DOHH2 (cell line): Measurements from ENCODE around the gene DOCK6.

Source experiments
- H3F3A ChIP-seq: fragments of 200-600 bp; sonication (generic), shearing (Covaris generic); 2 replicates; pipeline ENCODE4 v1.6.0; 2016; ENCODE audit warnings: antibody characterized with exemption, mild to moderate bottlenecking; ENCODE audit not compliant: control insufficient read depth, insufficient read depth
- H3K27ac ChIP-seq: fragments of 200-600 bp; sonication (generic); 2 replicates; pipeline ENCODE4 v1.5.1; 2014; ENCODE audit warnings: low read depth, mild to moderate bottlenecking, low read length, moderate library complexity
- H3K27me3 ChIP-seq: fragments of 200-600 bp; sonication (generic); 2 replicates; pipeline ENCODE4 v1.6.1; 2014; ENCODE audit warnings: mild to moderate bottlenecking, low read length, mixed read lengths; ENCODE audit not compliant: control insufficient read depth
- H3K36me3 ChIP-seq: fragments of 200-600 bp; sonication (generic); 2 replicates; pipeline ENCODE4 v1.6.1; 2014; ENCODE audit warnings: mild to moderate bottlenecking, low read length, moderate library complexity, mixed read lengths; ENCODE audit not compliant: control insufficient read depth
- H3K4me1 ChIP-seq: fragments of 200-600 bp; sonication (generic); 2 replicates; pipeline ENCODE4 v1.6.1; 2014; ENCODE audit warnings: mild to moderate bottlenecking, low read length, mixed read lengths; ENCODE audit not compliant: control insufficient read depth
- H3K4me2 ChIP-seq: fragments of 200-600 bp; sonication (generic); 2 replicates; pipeline ENCODE4 v1.6.0; 2014; ENCODE audit warnings: mild to moderate bottlenecking, low read length, moderate library complexity
- H3K4me3 ChIP-seq: fragments of 200-600 bp; sonication (generic); 2 replicates; pipeline ENCODE4 v1.5.1; 2014; ENCODE audit warnings: mild to moderate bottlenecking, low read length, mixed read lengths
- H3K79me2 ChIP-seq: fragments of 200-600 bp; sonication (generic); 2 replicates; pipeline ENCODE4 v1.6.1; 2014; ENCODE audit warnings: mild to moderate bottlenecking, low read length, mixed read lengths; ENCODE audit not compliant: control insufficient read depth
- H3K9me2 ChIP-seq: fragments of 200-600 bp; sonication (generic); replicated peaks from 2 replicates; pipeline ENCODE4 v1.6.1; 2014; ENCODE audit warnings: mild to moderate bottlenecking, low read length, mixed read lengths; ENCODE audit not compliant: control insufficient read depth
- H3K9me3 ChIP-seq: fragments of 200-600 bp; sonication (generic); 2 replicates; pipeline ENCODE4 v1.6.1; 2014; ENCODE audit warnings: antibody characterized with exemption, low read length, mixed read lengths; ENCODE audit not compliant: control insufficient read depth, insufficient read depth
- H4K20me1 ChIP-seq: fragments of 200-600 bp; sonication (generic); 2 replicates; pipeline ENCODE4 v1.6.0; 2014; ENCODE audit warnings: low read depth, mild to moderate bottlenecking, antibody characterized with exemption, low read length, moderate library complexity; ENCODE audit not compliant: control insufficient read depth, insufficient read depth
- EZH2phosphoT487 ChIP-seq: fragments of 200-600 bp; sonication (generic); IDR thresholded peaks from 2 replicates; pipeline ENCODE4 v1.6.1; 2017; ENCODE audit warnings: borderline replicate concordance, mild to moderate bottlenecking, antibody characterized with exemption, low read length, moderate library complexity, mixed read lengths
- TF ChIP-seq, protein P1 (sequence below): fragments of 200-600 bp; sonication (generic); IDR thresholded peaks from one replicate; pipeline ENCODE4 v1.5.1; 2014; ENCODE audit warnings: antibody characterized with exemption, mild to moderate bottlenecking, low read depth, low read length; ENCODE audit not compliant: poor library complexity, severe bottlenecking

The DOCK6 gene

DNA sequence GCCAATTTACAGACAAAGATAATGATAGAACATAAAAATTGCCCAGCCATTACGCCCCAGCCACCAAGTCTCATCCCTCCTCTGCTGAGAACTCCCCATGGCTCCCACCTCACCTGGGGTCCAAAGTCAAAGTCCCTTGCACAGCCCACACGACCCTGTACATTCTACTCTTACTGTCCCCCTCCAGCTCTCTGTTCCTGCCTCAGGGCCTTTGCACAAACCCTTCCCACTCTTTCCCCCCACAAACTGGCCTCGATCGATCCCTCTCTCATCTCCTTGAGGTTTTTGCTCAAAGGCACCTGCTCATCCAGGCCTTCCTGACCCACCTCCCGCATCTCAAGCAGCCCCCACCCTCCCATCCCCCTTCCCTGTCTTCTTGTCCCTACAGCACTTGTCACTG is 1.3 kb downstream of the DOCK6 start:
- TF ChIP-seq, protein P1, sequence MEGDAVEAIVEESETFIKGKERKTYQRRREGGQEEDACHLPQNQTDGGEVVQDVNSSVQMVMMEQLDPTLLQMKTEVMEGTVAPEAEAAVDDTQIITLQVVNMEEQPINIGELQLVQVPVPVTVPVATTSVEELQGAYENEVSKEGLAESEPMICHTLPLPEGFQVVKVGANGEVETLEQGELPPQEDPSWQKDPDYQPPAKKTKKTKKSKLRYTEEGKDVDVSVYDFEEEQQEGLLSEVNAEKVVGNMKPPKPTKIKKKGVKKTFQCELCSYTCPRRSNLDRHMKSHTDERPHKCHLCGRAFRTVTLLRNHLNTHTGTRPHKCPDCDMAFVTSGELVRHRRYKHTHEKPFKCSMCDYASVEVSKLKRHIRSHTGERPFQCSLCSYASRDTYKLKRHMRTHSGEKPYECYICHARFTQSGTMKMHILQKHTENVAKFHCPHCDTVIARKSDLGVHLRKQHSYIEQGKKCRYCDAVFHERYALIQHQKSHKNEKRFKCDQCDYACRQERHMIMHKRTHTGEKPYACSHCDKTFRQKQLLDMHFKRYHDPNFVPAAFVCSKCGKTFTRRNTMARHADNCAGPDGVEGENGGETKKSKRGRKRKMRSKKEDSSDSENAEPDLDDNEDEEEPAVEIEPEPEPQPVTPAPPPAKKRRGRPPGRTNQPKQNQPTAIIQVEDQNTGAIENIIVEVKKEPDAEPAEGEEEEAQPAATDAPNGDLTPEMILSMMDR = no peak
- TF ChIP-seq EZH2phosphoT487 = no peak
- no peaks in the 10 kb centered on the region for H3K9me3 ChIP-seq
- H4K20me1 ChIP-seq = no peaks in the 10 kb centered on the region
- no peak overlapping the region for H3K4me2 ChIP-seq
- no peak overlapping the region for H3K27ac ChIP-seq
- H3F3A ChIP-seq = peaks cover 5% of the 10 kb centered on the region; the same call in 1 of the 2 replicates
- peaks cover 7% of the 10 kb centered on the region for H3K79me2 ChIP-seq
- H3K36me3 ChIP-seq = no peaks in the 10 kb centered on the region
- H3K4me3 ChIP-seq = peak overlapping the region; percentile 86; the same call in 1 of the 2 replicates
- no peaks in the 10 kb centered on the region for H3K9me2 ChIP-seq
- H3K27me3 ChIP-seq = no peaks in the 10 kb centered on the region
- peaks cover 40% of the 10 kb centered on the region for H3K4me1 ChIP-seq

DNA sequence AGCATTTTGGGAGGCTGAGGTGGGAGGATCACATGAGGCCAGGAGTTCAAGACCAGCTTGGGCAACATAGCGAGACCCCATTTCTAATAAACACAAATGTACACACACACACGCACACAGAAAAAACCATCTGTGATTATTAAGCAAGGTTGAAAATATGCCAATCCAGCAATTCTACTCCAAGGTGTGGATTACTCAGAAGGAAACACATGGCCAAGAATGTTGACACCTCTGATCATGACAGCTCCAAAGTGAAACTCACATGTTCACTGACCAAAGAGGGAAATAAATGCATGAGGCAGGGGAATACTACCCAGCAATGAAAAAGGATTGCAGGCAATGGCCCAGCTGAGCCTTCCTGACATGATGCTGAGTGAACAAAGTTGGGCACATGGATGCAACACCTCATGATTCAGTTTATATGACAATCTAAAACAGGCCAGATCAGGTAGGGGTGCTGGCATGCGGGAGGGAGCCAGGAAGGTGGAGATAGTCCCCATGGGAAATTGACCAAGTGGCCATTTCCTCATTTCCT is 4.4 kb downstream of the DOCK6 start:
- H3F3A ChIP-seq = 0 out of 2 replicates have a peak, but pooled peaks cover 3% of the 10 kb centered on the region
- no peaks in the 10 kb centered on the region for H3K36me3 ChIP-seq
- peaks cover 12% of the 10 kb centered on the region for H3K4me1 ChIP-seq
- no peaks in the 10 kb centered on the region for H4K20me1 ChIP-seq
- no peaks in the 10 kb centered on the region for H3K27me3 ChIP-seq
- no peaks in the 10 kb centered on the region for H3K9me2 ChIP-seq
- H3K27ac ChIP-seq = no peak overlapping the region
- H3K4me2 ChIP-seq = no peak overlapping the region
- H3K79me2 ChIP-seq = peaks cover 7% of the 10 kb centered on the region
- H3K4me3 ChIP-seq = no peak overlapping the region
- no peaks in the 10 kb centered on the region for H3K9me3 ChIP-seq
- TF ChIP-seq, protein P1 = no peak
- TF ChIP-seq EZH2phosphoT487 = no peak

DNA sequence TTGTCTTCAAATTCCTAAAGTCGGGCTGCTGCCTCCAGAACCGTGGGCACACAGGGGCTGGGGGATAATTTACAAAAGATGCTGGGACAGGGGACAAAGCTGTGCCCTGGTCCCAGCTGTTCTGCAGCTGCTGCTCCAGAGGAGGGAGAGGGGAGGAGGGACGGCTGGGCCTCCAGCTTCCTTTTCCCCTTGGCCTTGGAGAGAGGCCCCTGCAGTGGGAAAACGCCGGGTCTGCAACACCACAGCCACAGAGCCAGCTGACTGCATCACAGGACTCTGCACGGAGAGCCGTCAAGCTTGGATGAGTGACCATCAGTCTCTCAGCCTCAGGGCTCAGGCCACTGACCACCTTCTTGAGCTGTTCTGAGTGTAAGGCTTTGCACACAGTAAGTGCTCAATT is 6.1 kb downstream of the DOCK6 start:
- TF ChIP-seq EZH2phosphoT487 = no peak
- TF ChIP-seq, protein P1 = no peak
- H3F3A ChIP-seq = 0 out of 2 replicates have a peak, but pooled peaks cover 3% of the 10 kb centered on the region
- no peaks in the 10 kb centered on the region for H3K9me3 ChIP-seq
- H3K4me1 ChIP-seq = no peaks in the 10 kb centered on the region; the same call in 1 of the 2 replicates
- no peak overlapping the region for H3K4me2 ChIP-seq
- H3K27me3 ChIP-seq = no peaks in the 10 kb centered on the region
- no peaks in the 10 kb centered on the region for H3K9me2 ChIP-seq
- no peak overlapping the region for H3K27ac ChIP-seq
- 0 out of 2 replicates have a peak, but pooled peaks cover 2% of the 10 kb centered on the region for H3K79me2 ChIP-seq
- peaks cover 9% of the 10 kb centered on the region for H3K36me3 ChIP-seq
- H4K20me1 ChIP-seq = no peaks in the 10 kb centered on the region
- no peak overlapping the region for H3K4me3 ChIP-seq
